ENCODE results near the gene CELA2B.
"Not testable (repeated sequence)": the region's sequence is repeated elsewhere in the genome, so short reads cannot be mapped to it uniquely, and the experiment has no call there.

CELA2B gene

GRCh38 chr1:15459771-15460707 lies 15.9 kb upstream of the CELA2B start:
- Histone ChIP-seq H3K9me3 (ENCODE audit: control insufficient read depth, low read depth, low read length) (no peaks in the 10 kb centered on the region), H3K36me3 (ENCODE audit: control insufficient read depth, low read depth, low read length) (no peaks in the 10 kb centered on the region), H3K9ac (ENCODE audit: low read length) (no peak overlapping the region), H3K27ac (ENCODE audit: low read length) (no peak overlapping the region), H3K4me3 (ENCODE audit: low read length) (no peak overlapping the region), H3K27me3 (ENCODE audit: control insufficient read depth, insufficient read depth, low read length) (no peaks in the 10 kb centered on the region), H3K4me1 (ENCODE audit: control insufficient read depth, low read depth, low read length) (no peaks in the 10 kb centered on the region)

- Histone ChIP-seq H3K36me3 (ENCODE audit: control insufficient read depth, low read depth, low read length) (no peaks in the 10 kb centered on the region), H3K4me3 (ENCODE audit: low read length) (no peak overlapping the region), H3K9me3 (ENCODE audit: control insufficient read depth, low read depth, low read length) (no peaks in the 10 kb centered on the region), H3K4me1 (ENCODE audit: control insufficient read depth, low read depth, low read length) (no peaks in the 10 kb centered on the region), H3K9ac (ENCODE audit: low read length) (no peak overlapping the region), H3K27me3 (ENCODE audit: control insufficient read depth, insufficient read depth, low read length) (no peaks in the 10 kb centered on the region), H3K27ac (ENCODE audit: low read length) (no peak overlapping the region)
Measured at GRCh38 chr1:15460708-15461095, 15.2 kb upstream of the CELA2B start.

- H3K36me3 ChIP-seq (ENCODE audit: control insufficient read depth, low read depth, low read length); H3K4me3 ChIP-seq (ENCODE audit: low read length); H3K9me3 ChIP-seq (ENCODE audit: control insufficient read depth, low read depth, low read length); H3K4me1 ChIP-seq (ENCODE audit: control insufficient read depth, low read depth, low read length); H3K27me3 ChIP-seq (ENCODE audit: control insufficient read depth, insufficient read depth, low read length); H3K9ac ChIP-seq (ENCODE audit: low read length); H3K27ac ChIP-seq (ENCODE audit: low read length): not testable (repeated sequence)
Measured at GRCh38 chr1:15463064-15463800, 12.7 kb upstream of the CELA2B start.

- H3K27me3 ChIP-seq (ENCODE audit: control insufficient read depth, insufficient read depth, low read length); H3K27ac ChIP-seq (ENCODE audit: low read length); H3K36me3 ChIP-seq (ENCODE audit: control insufficient read depth, low read depth, low read length); H3K9me3 ChIP-seq (ENCODE audit: control insufficient read depth, low read depth, low read length); H3K4me1 ChIP-seq (ENCODE audit: control insufficient read depth, low read depth, low read length); H3K9ac ChIP-seq (ENCODE audit: low read length); H3K4me3 ChIP-seq (ENCODE audit: low read length): not testable (repeated sequence)
Measured at GRCh38 chr1:15463926-15464322, 12.0 kb upstream of the CELA2B start.

GRCh38 chr1:15465674-15466073 lies 10.2 kb upstream of the CELA2B start:
- H3K9ac ChIP-seq (ENCODE audit: low read length), result no peak overlapping the region

GRCh38 chr1:15466955-15467625 lies 8.8 kb upstream of the CELA2B start:
- not testable (repeated sequence) for H3K27me3 ChIP-seq (ENCODE audit: control insufficient read depth, insufficient read depth, low read length); H3K27ac ChIP-seq (ENCODE audit: low read length); H3K4me1 ChIP-seq (ENCODE audit: control insufficient read depth, low read depth, low read length); H3K4me3 ChIP-seq (ENCODE audit: low read length); H3K9me3 ChIP-seq (ENCODE audit: control insufficient read depth, low read depth, low read length); H3K36me3 ChIP-seq (ENCODE audit: control insufficient read depth, low read depth, low read length); H3K9ac ChIP-seq (ENCODE audit: low read length)

More at GRCh38 chr1:15465674-15466073, 10.2 kb upstream of the CELA2B start:
- H3K36me3 ChIP-seq (ENCODE audit: control insufficient read depth, low read depth, low read length), result no peaks in the 10 kb centered on the region
- no peaks in the 10 kb centered on the region for H3K9me3 ChIP-seq (ENCODE audit: control insufficient read depth, low read depth, low read length)
- H3K4me3 ChIP-seq (ENCODE audit: low read length), result no peak overlapping the region
- no peak overlapping the region for H3K27ac ChIP-seq (ENCODE audit: low read length)
- H3K27me3 ChIP-seq (ENCODE audit: control insufficient read depth, insufficient read depth, low read length), result no peaks in the 10 kb centered on the region
- no peaks in the 10 kb centered on the region for H3K4me1 ChIP-seq (ENCODE audit: control insufficient read depth, low read depth, low read length)

GRCh38 chr1:15468145-15468544 lies 7.8 kb upstream of the CELA2B start:
- no peaks in the 10 kb centered on the region for H3K27me3 ChIP-seq (ENCODE audit: control insufficient read depth, insufficient read depth, low read length)
- H3K4me3 ChIP-seq (ENCODE audit: low read length), result no peak overlapping the region
- no peak overlapping the region for H3K9ac ChIP-seq (ENCODE audit: low read length)
- no peaks in the 10 kb centered on the region for H3K36me3 ChIP-seq (ENCODE audit: control insufficient read depth, low read depth, low read length)
- no peaks in the 10 kb centered on the region for H3K4me1 ChIP-seq (ENCODE audit: control insufficient read depth, low read depth, low read length)
- H3K27ac ChIP-seq (ENCODE audit: low read length), result no peak overlapping the region
- no peaks in the 10 kb centered on the region for H3K9me3 ChIP-seq (ENCODE audit: control insufficient read depth, low read depth, low read length)

- H3K27me3 ChIP-seq (ENCODE audit: control insufficient read depth, insufficient read depth, low read length), result no peaks in the 10 kb centered on the region
- no peak overlapping the region for H3K9ac ChIP-seq (ENCODE audit: low read length)
- no peaks in the 10 kb centered on the region for H3K9me3 ChIP-seq (ENCODE audit: control insufficient read depth, low read depth, low read length)
- H3K4me1 ChIP-seq (ENCODE audit: control insufficient read depth, low read depth, low read length), result no peaks in the 10 kb centered on the region
- no peak overlapping the region for H3K27ac ChIP-seq (ENCODE audit: low read length)
- H3K36me3 ChIP-seq (ENCODE audit: control insufficient read depth, low read depth, low read length), result no peaks in the 10 kb centered on the region
- H3K4me3 ChIP-seq (ENCODE audit: low read length), result no peak overlapping the region
Measured at GRCh38 chr1:15469361-15469760, 6.5 kb upstream of the CELA2B start.

GRCh38 chr1:15469821-15470448 lies 6.0 kb upstream of the CELA2B start:
- H3K9ac ChIP-seq (ENCODE audit: low read length); H3K4me1 ChIP-seq (ENCODE audit: control insufficient read depth, low read depth, low read length); H3K4me3 ChIP-seq (ENCODE audit: low read length); H3K9me3 ChIP-seq (ENCODE audit: control insufficient read depth, low read depth, low read length); H3K27me3 ChIP-seq (ENCODE audit: control insufficient read depth, insufficient read depth, low read length); H3K27ac ChIP-seq (ENCODE audit: low read length); H3K36me3 ChIP-seq (ENCODE audit: control insufficient read depth, low read depth, low read length): not testable (repeated sequence)

GRCh38 chr1:15471067-15471466 lies 4.8 kb upstream of the CELA2B start:
- H3K9ac ChIP-seq (ENCODE audit: low read length); H3K9me3 ChIP-seq (ENCODE audit: control insufficient read depth, low read depth, low read length); H3K27ac ChIP-seq (ENCODE audit: low read length); H3K4me1 ChIP-seq (ENCODE audit: control insufficient read depth, low read depth, low read length); H3K27me3 ChIP-seq (ENCODE audit: control insufficient read depth, insufficient read depth, low read length); H3K4me3 ChIP-seq (ENCODE audit: low read length); H3K36me3 ChIP-seq (ENCODE audit: control insufficient read depth, low read depth, low read length): not testable (repeated sequence)

GRCh38 chr1:15471723-15472122 lies 4.2 kb upstream of the CELA2B start:
- H3K27me3 ChIP-seq (ENCODE audit: control insufficient read depth, insufficient read depth, low read length); H3K4me1 ChIP-seq (ENCODE audit: control insufficient read depth, low read depth, low read length); H3K27ac ChIP-seq (ENCODE audit: low read length); H3K4me3 ChIP-seq (ENCODE audit: low read length); H3K9me3 ChIP-seq (ENCODE audit: control insufficient read depth, low read depth, low read length); H3K9ac ChIP-seq (ENCODE audit: low read length); H3K36me3 ChIP-seq (ENCODE audit: control insufficient read depth, low read depth, low read length): not testable (repeated sequence)

Measured in iPS-18a (cell line).